ENCODE data around the gene PATE4. TPM values are rescaled to one million over a fixed set of nuclear protein-coding genes. Genes with fewer than 3 reads are reported as not detected.

Gene PATE4
- total RNA-seq, 1 experiment from 2014 or later: not detected

DNA sequence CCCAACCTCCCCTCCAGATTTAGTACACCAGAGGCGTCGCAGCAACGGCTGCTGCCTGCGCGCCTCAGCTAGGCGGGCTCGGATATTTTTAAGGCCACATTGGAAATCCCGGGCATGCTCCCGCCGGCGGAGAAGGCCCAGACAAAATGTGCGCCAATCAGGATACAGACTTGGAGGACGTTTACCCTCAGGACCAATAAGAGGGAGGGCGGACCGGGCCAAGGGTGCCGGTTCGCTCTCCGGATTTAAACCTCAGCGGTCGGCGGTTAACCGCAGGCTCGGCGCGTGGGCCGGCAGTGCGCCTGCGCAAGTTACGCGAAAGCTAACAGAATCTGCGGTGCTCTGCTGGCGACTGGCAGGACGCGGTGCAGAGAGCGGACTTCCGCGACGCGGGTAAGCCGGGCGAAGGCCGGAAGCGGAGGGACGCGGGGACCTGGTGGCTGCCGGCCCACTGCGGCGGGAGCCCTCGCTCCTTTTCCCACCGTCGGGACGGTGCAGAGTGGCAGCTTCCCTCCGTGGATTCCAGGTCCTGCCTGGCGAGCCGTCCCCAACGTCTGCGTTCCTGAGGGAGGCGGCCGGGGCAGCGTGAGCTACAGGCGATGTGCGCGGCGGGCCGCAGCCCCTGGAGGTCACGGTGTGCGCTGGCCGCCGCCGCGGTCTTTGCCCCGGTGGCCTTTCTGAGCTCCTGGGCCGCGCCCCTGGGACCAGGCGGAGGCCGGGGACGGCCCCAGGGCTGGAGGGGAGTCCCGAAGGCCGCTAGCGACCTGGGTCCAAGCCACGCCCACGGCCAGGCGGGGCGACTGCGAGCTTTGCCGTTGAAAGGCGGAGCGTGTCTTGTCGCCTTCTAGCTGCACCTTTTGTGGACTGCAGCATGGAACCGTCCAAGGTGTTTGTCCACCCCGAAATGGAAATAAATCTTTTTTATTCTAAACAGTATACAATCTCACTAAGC lies 54.5 kb downstream of the PATE4 start, which contains the start of gene HYLS1:
Gene HYLS1 (plus strand): TSS at position 296 of the 952 bp plus-strand sequence. CDS start 11,701 bp downstream, outside the sequence.
- H3K4me1 Mint-ChIP-seq (ENCODE audit: low read depth, unreplicated experiment): peaks cover 26% of the 10 kb centered on the region
- BruUV-seq (replicated peaks): no TSS peak
- H3K9me3 Mint-ChIP-seq (ENCODE audit: low read depth, unreplicated experiment): no peaks in the 10 kb centered on the region
- CTCF ChIA-PET: interaction anchor here (1.0 kb wide), 1 partner anchor 9 kb away, joined by 4 read pairs; no protein-coding TSS in a partner anchor
- intact Hi-C loops (cut with micrococcal nuclease; ENCODE audit: unreplicated experiment): no loop called here
- peak; percentile 81 for DNase-seq
- TF ChIP-seq, protein P1, sequence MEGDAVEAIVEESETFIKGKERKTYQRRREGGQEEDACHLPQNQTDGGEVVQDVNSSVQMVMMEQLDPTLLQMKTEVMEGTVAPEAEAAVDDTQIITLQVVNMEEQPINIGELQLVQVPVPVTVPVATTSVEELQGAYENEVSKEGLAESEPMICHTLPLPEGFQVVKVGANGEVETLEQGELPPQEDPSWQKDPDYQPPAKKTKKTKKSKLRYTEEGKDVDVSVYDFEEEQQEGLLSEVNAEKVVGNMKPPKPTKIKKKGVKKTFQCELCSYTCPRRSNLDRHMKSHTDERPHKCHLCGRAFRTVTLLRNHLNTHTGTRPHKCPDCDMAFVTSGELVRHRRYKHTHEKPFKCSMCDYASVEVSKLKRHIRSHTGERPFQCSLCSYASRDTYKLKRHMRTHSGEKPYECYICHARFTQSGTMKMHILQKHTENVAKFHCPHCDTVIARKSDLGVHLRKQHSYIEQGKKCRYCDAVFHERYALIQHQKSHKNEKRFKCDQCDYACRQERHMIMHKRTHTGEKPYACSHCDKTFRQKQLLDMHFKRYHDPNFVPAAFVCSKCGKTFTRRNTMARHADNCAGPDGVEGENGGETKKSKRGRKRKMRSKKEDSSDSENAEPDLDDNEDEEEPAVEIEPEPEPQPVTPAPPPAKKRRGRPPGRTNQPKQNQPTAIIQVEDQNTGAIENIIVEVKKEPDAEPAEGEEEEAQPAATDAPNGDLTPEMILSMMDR (IDR thresholded peaks at IDR 0.05; ENCODE audit: unreplicated experiment): no peak
- peaks cover 2% of the 10 kb centered on the region for H3K27me3 Mint-ChIP-seq (ENCODE audit: unreplicated experiment)
- H3K4me3 Mint-ChIP-seq (ENCODE audit: low read depth, unreplicated experiment): peak within 1 kb of the TSS; percentile 74
- H3K27ac Mint-ChIP-seq (ENCODE audit: unreplicated experiment): no peak within 1 kb of the TSS
- peaks cover 18% of the 10 kb centered on the region for H3K36me3 Mint-ChIP-seq (ENCODE audit: insufficient read depth, unreplicated experiment)

Other genes with a start within 250 kb of the PATE4 start
- 139 and 168 TPM in 2 replicates for gene STT3A, start 240.5 kb upstream of the PATE4 start, total RNA-seq (2022)
- gene CHEK1, start 208.2 kb upstream of the PATE4 start, total RNA-seq (2022): 27.3 and 33.2 TPM in 2 replicates
- gene ACRV1, start 152.5 kb upstream of the PATE4 start, total RNA-seq (2022): not detected in 2 replicates
- gene PATE1, start 87.0 kb upstream of the PATE4 start, total RNA-seq (2022): not detected in 2 replicates
- gene PATE2, start 54.5 kb upstream of the PATE4 start, total RNA-seq (2022): not detected in 2 replicates
- not detected in 2 replicates for gene PATE3, start 45.2 kb upstream of the PATE4 start, total RNA-seq (2022)
- gene HYLS1, start 54.4 kb downstream of the PATE4 start, total RNA-seq (2022): 2.0 and 2.1 TPM in 2 replicates
- gene PUS3, start 69.9 kb downstream of the PATE4 start, total RNA-seq (2022): 9.5 and 10.4 TPM in 2 replicates
- not detected in 2 replicates for gene DDX25, start 71.2 kb downstream of the PATE4 start, total RNA-seq (2022)
- not detected in 2 replicates for gene VSIG10L2, start 112.7 kb downstream of the PATE4 start, total RNA-seq (2022)
- 10.6 and 14.8 TPM in 2 replicates for gene CDON, start 229.6 kb downstream of the PATE4 start, total RNA-seq (2022)

All from Calu3 (cell line).